Right lobe of liver (tissue), 6 donors: Measurements from ENCODE around the gene TECTA. TPM values are rescaled to one million over a fixed set of nuclear protein-coding genes. Genes with fewer than 3 reads are reported as not detected.

ENCODE experiments used
- ATAC-seq, 4 donors: fragments of 200-7000 bp; cut with Tn5 transposase; one replicate each; pipeline ENCODE4 v1.9.1; 2020; ENCODE audit warnings: mild to moderate bottlenecking in 4 of 4, moderate library complexity in 4 of 4
- DNase-seq, 3 donors: peaks; one replicate each; pipeline ENCODE4 v3.0.0-alpha.2; 2020
- H3K27ac ChIP-seq, 3 donors: fragments of 200-600 bp; one replicate each; pipeline ENCODE4 v1.8.0; 2022
- H3K27me3 ChIP-seq, 2 donors: fragments of 200-600 bp; one replicate each; pipeline ENCODE4 v1.8.0; 2022
- H3K36me3 ChIP-seq, 4 donors: fragments of 200-600 bp; sonication (generic) in 1 of 4; one replicate each; pipeline versions ENCODE4 v1.5.1 to v1.8.0; 2017 to 2022; ENCODE audit warnings: control low read depth in 1 of 4
- H3K4me1 ChIP-seq, 4 donors: fragments of 200-600 bp; sonication (generic) in 1 of 4; one replicate each; pipeline versions ENCODE4 v1.5.1 to v1.8.0; 2017 to 2022; ENCODE audit warnings: control low read depth in 1 of 4
- H3K4me3 ChIP-seq, 3 donors: fragments of 200-600 bp; one replicate each; pipeline ENCODE4 v1.8.0; 2022
- H3K9me3 ChIP-seq, 4 donors: fragments of 200-600 bp; sonication (generic) in 1 of 4; one replicate each; pipeline versions ENCODE4 v1.5.1 to v1.8.0; 2017 to 2022; ENCODE audit warnings: control low read depth in 1 of 4
- POLR2A ChIP-seq: fragments of 450-650 bp; IDR thresholded peaks from one replicate; pipeline ENCODE4 v1.6.1; 2017; ENCODE audit warnings: antibody characterized with exemption, mild to moderate bottlenecking
- WGBS: methylation state at CpG from one replicate; pipeline ENCODE4 v1.1.6; 2018; ENCODE audit warnings: low coverage, low lambda C conversion rate; ENCODE audit not compliant: insufficient coverage; ENCODE audit errors: missing lambda C conversion rate; 5-methylcytosine and 5-hydroxymethylcytosine counted together
- intact Hi-C, 2 donors: fragments of 100-400 bp; cut with DNase I; formaldehyde crosslinking; loops; one replicate each; pipeline versions ENCODE4 v1.11.2 to v1.14.1; 2022
- total RNA-seq, 6 experiments: library from RNA; depleted of rRNA in 2 of 6; stranded (reverse); fragments of >200 nt in 2 of 6; fragmentation: NEBNext Ultra II Directional in 3 of 6; extraction: Animal tissue kit (Norgen Biotek cat#: 25700) in 3 of 6; gene quantifications; one replicate each; pipeline versions ENCODE4 v1.1.0 to v1.2.4, GENCODE V29; 2016 to 2023
- TF ChIP-seq, protein P1 (sequence below), 4 donors: fragments of 200-600 bp in 3 of 4; fragments of 450-650 bp in 1 of 4; IDR thresholded peaks; one replicate each; pipeline versions ENCODE4 v1.5.1 to v1.8.0; 2016 to 2022; ENCODE audit warnings: antibody characterized with exemption in 4 of 4, mild to moderate bottlenecking in 2 of 4
- donor health status: DM: no; HTN: yes; CAD: no.
- donor health status: DM: no; HTN: no; CAD: no.
- donor health status: DM: no; HTN: no; CAD: no.
- donor health status: DM: no; HTN: yes; CAD: no.
- donor health status: DM: no; HTN: yes; CAD: no.

Gene TECTA
- total RNA-seq, 6 experiments from 2014 or later: 0.24 to 1.2 (median 0.52) TPM

DNA sequence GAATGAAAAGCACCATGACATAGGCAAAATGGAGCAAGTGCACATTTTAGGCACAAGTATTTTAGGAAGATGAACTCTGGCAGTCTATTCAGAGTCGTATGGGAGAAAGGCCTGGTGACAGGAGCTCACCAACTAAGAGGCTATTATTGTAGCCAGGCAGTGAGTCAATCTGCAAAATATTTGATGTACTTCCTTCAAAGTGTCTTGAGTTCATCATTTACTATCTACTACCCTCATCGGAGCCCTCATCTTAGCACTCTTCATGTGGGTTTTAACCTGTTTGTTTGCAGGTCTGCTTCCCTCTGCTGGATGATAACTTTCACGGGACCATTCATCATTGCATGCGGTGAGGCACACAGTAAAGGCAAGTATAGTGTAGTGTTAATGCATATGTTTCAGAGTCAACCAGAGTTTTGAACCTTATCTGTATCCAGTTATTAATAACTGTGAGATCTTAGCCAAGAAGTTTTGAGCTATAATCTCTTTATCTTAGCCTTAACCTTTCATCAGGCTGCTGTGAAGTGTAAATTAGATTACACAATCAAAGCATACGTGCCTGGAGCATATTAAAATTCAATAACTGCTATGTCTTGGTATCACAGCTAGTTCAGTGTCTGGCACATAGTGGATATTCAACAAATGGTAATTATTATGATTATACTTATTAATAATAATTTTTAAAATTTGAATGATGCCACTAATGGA, 120.6 kb downstream of the TECTA start:
- DNase-seq (no peak), ATAC-seq (no peak)
- Histone ChIP-seq H3K9me3 (no peaks in the 10 kb centered on the region), H3K27ac (no peak overlapping the region), H3K27me3 (no peaks in the 10 kb centered on the region), H3K36me3 (no peaks in the 10 kb centered on the region), H3K4me1 (peaks cover 0 to 6% (median 0%) of the 10 kb centered on the region in 4 donors), H3K4me3 (no peak overlapping the region)
- 72% methylated on average over 5 of the region's 5 CpGs for WGBS
- TF ChIP-seq POLR2A: no peak
- TF ChIP-seq, protein P1, sequence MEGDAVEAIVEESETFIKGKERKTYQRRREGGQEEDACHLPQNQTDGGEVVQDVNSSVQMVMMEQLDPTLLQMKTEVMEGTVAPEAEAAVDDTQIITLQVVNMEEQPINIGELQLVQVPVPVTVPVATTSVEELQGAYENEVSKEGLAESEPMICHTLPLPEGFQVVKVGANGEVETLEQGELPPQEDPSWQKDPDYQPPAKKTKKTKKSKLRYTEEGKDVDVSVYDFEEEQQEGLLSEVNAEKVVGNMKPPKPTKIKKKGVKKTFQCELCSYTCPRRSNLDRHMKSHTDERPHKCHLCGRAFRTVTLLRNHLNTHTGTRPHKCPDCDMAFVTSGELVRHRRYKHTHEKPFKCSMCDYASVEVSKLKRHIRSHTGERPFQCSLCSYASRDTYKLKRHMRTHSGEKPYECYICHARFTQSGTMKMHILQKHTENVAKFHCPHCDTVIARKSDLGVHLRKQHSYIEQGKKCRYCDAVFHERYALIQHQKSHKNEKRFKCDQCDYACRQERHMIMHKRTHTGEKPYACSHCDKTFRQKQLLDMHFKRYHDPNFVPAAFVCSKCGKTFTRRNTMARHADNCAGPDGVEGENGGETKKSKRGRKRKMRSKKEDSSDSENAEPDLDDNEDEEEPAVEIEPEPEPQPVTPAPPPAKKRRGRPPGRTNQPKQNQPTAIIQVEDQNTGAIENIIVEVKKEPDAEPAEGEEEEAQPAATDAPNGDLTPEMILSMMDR (IDR thresholded peaks at IDR 0.05): no peak
- intact Hi-C loops: no loop called here

DNA sequence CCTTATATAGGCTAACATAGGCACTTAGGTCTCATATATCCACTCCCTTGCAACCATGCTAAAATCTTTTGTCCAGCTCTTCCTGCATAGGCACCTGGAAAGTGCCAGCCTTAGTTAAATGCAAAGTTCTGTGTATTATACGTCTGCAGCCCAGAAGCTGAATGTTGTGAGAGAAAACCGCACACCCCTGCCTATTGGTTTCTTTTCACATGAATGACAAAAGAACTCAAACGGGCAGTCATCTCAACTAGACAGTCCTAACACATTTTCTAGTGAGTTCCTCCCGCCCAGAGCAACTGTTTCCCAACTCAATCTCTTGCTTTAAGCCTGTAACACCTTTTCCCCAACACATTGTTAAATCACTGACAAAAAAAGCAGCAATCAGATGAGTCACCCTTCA, 122.1 kb downstream of the TECTA start:
- 78% methylated on average over 4 of the region's 4 CpGs for WGBS
- no peak for ATAC-seq

DNA sequence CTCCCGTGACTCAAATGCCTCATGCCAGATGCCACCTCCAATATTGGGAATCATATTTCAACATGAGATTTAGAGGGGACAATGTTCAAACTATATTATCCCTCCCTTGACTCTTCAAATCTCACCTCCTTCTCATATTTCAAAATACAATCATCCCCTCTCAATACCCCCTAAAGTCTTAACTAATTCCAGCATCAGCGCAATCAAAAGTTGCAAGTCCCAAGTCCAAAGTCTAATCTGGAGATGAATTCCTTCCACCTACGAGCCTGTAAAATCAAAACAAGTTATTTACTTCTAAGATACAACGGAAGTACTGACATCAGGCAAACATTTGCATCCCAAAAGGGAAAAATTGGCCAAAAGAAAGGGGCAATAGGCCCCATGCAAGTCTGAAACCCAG, 124.3 kb downstream of the TECTA start:
- peaks cover 0 to 15% (median 4%) of the 10 kb centered on the region in 4 donors for H3K4me1 ChIP-seq
- no peak overlapping the region for H3K4me3 ChIP-seq
- WGBS: 41% methylated on average over 3 of the region's 4 CpGs
- intact Hi-C loops: no loop called here
- TF ChIP-seq POLR2A: no peak
- TF ChIP-seq, protein P1 (IDR thresholded peaks at IDR 0.05): no peak
- ATAC-seq (peak in 1 of 4 donors; percentile 9), DNase-seq (no peak)
- no peaks in the 10 kb centered on the region for H3K36me3 ChIP-seq
- H3K27me3 ChIP-seq: no peaks in the 10 kb centered on the region
- H3K9me3 ChIP-seq: no peaks in the 10 kb centered on the region
- no peak overlapping the region for H3K27ac ChIP-seq

More for the DNA sequence above, 122.1 kb downstream of the TECTA start:
- Histone ChIP-seq H3K4me1 (peaks cover 0 to 6% (median 0%) of the 10 kb centered on the region in 4 donors), H3K27me3 (no peaks in the 10 kb centered on the region), H3K9me3 (no peaks in the 10 kb centered on the region), H3K4me3 (no peak overlapping the region), H3K36me3 (no peaks in the 10 kb centered on the region), H3K27ac (no peak overlapping the region)
- TF ChIP-seq, protein P1 (IDR thresholded peaks at IDR 0.05): no peak
- no peak for TF ChIP-seq POLR2A
- no peak for DNase-seq
- intact Hi-C loops: no loop called here

DNA sequence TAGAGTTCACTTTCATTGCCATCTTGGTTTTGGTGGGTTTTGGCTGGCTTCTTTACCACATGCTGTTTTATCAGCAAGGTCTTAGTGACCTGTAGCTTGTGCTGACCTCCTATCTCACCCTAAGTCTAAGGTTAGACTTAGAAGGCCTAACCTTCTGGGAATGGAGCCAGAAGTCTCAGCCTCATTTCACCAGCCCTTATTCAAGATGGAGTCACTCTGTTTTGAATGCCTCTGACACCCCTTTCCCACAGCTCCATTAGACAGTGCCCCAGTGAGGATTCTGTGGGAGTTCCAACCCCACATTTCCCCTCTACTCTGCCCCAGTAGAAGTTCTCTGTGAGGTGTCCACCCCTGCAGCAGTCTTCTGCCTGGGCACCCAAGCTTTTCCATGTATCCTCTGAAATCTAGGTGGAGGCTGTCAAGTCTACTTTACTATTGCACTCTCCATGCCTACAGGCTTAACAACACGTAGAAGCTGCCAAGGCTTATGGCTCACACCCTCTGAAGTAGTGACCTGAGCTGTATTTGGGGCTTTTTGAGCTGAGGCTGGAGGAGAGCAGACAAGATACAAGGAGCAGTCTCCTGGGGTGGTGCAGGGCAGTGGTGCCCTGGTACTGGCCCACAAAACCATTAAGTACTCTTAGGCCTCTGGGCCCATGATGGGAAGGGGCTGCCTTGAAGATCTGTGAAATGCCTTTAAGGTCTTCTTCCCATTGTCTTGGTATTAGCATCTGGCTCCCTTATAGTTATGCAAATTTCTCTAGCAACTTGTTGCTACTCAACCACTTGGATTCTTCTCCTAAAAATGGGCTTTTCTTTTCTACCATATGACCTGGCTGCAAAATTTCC, 125.6 kb downstream of the TECTA start:
- Histone ChIP-seq H3K9me3 (no peaks in the 10 kb centered on the region), H3K27me3 (no peaks in the 10 kb centered on the region), H3K36me3 (no peaks in the 10 kb centered on the region), H3K27ac (no peak overlapping the region), H3K4me1 (peaks cover 0 to 26% (median 9%) of the 10 kb centered on the region in 4 donors), H3K4me3 (no peak overlapping the region)
- 100% methylated on average over 1 of the region's 1 CpG for WGBS
- intact Hi-C loops: no loop called here
- DNase-seq (no peak), ATAC-seq (no peak)
- TF ChIP-seq POLR2A: no peak
- TF ChIP-seq, protein P1 (IDR thresholded peaks at IDR 0.05): no peak
